ENCODE results near the gene RUSC1. TPM values are rescaled to one million over a fixed set of nuclear protein-coding genes. Genes with fewer than 3 reads are reported as not detected.

Gene RUSC1
- total and polyA plus RNA-seq, 2 donors (not counting 1 experiment from before 2014, with no cell fraction given) = 19.3 to 20.3 TPM

DNA sequence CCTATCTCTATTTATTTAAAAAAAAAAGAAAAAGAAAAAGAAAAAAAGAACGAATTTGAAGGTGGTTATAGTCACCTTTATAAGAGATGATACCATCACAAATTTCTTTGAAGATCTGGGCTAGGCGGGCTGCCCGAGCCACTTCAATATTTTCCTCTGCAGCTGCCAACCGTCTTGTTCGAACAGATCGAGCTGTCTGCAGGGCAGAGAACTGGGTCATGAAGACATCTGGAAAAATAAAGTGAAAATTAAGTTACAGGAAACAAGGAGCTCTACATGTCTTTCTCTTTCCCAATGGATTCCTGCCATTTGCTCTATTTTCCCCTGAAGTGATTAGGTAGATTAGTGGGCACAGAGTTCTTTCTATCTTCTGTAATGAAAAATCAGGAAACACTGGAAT, 31.9 kb downstream of the RUSC1 start:
- Mint-ChIP-seq H3K4me3 (no peak overlapping the region), H3K4me1 (no peaks in the 10 kb centered on the region), H3K9me3 (ENCODE audit: insufficient read depth) (no peaks in the 10 kb centered on the region), H3K27ac (no peak overlapping the region), H3K27me3 (no peaks in the 10 kb centered on the region)
- Histone ChIP-seq H3K27me3 (replicated peaks in 1 of 4; ENCODE audit: control extremely low read depth in 1 of 4, control insufficient read depth in 3 of 4, insufficient read depth in 4 of 4, low read length in 3 of 4) (no peaks in the 10 kb centered on the region), H3K27ac (ENCODE audit: low read length in 2 of 2) (no peak overlapping the region), H3K4me2 (replicated peaks; ENCODE audit: low read depth, low read length, poor library complexity, severe bottlenecking) (no peak overlapping the region), H3K79me2 (ENCODE audit: control insufficient read depth, insufficient read depth, low read length) (no peaks in the 10 kb centered on the region), H3K4me1 (ENCODE audit: control insufficient read depth in 2 of 2, insufficient read depth in 2 of 2, low read length in 2 of 2) (no peaks in the 10 kb centered on the region), H3K9me3 (ENCODE audit: control extremely low read depth in 1 of 3, control insufficient read depth in 2 of 3, insufficient read depth in 1 of 3, low read length in 2 of 3) (no peaks in the 10 kb centered on the region), H3K9ac (ENCODE audit: low read length) (no peak overlapping the region), H2AFZ (ENCODE audit: insufficient read depth, low read depth, low read length, poor library complexity, severe bottlenecking) (no peak overlapping the region), H3K36me3 (replicated peaks in 1 of 2; ENCODE audit: control extremely low read depth in 1 of 2, control insufficient read depth in 1 of 2, extremely low read depth in 1 of 2, insufficient read depth in 2 of 2, low read length in 1 of 2) (peaks cover 11 to 76% of the 10 kb centered on the region in 2 experiments), H3K4me3 (ENCODE audit: control extremely low read depth in 1 of 5, extremely low read depth in 1 of 5, insufficient read depth in 1 of 5, low read depth in 2 of 5, low read length in 4 of 5) (no peak overlapping the region), H4K20me1 (ENCODE audit: control insufficient read depth, insufficient read depth, low read length, poor library complexity, severe bottlenecking) (no peaks in the 10 kb centered on the region)
- no CpG with 5 or more reads among the region's 6 CpGs for WGBS (ENCODE audit: insufficient coverage)
- no peak for ATAC-seq (ENCODE audit: low read depth)
- ChIA-PET POLR2A (no interaction called here), CTCF (interaction anchor here (0.6 to 1.2 kb wide), 3 partner anchors 28 to 203 kb away, joined by 3 to 4 read pairs (median 3); no protein-coding TSS in a partner anchor)
- DNase-seq = no peak
- no peak for TF ChIP-seq EZH2 (IDR thresholded peaks at IDR 0.05; ENCODE audit: borderline replicate concordance, insufficient read depth, low read depth, low read length, poor library complexity, severe bottlenecking)
- TF ChIP-seq, protein P1, sequence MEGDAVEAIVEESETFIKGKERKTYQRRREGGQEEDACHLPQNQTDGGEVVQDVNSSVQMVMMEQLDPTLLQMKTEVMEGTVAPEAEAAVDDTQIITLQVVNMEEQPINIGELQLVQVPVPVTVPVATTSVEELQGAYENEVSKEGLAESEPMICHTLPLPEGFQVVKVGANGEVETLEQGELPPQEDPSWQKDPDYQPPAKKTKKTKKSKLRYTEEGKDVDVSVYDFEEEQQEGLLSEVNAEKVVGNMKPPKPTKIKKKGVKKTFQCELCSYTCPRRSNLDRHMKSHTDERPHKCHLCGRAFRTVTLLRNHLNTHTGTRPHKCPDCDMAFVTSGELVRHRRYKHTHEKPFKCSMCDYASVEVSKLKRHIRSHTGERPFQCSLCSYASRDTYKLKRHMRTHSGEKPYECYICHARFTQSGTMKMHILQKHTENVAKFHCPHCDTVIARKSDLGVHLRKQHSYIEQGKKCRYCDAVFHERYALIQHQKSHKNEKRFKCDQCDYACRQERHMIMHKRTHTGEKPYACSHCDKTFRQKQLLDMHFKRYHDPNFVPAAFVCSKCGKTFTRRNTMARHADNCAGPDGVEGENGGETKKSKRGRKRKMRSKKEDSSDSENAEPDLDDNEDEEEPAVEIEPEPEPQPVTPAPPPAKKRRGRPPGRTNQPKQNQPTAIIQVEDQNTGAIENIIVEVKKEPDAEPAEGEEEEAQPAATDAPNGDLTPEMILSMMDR (IDR thresholded peaks at IDR 0.05) = no peak
- intact Hi-C loops (cut with micrococcal nuclease) = no loop called here

DNA sequence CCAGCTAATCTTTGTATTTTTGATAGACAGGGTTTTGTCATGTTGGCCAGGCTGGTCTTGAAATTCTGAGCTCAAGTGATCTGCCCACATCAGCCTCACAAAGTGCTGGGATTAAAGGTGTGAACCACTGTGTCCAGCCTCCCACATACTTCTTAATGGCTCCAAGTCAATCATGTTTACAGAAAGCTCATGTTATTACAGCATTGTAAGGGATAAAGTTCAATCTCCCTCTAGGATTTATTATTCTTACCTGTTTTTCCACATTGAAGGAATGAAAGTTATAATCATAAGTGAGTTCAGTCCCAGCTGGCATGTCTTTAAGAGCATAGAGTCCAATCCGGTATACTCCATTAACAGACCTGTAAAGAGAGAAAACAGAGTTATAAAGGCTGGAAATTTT, 39.4 kb downstream of the RUSC1 start:
- Histone ChIP-seq H3K36me3 (replicated peaks in 1 of 2; ENCODE audit: control extremely low read depth in 1 of 2, control insufficient read depth in 1 of 2, extremely low read depth in 1 of 2, insufficient read depth in 2 of 2, low read length in 1 of 2) (peaks cover 6 to 54% of the 10 kb centered on the region in 2 experiments), H3K9ac (ENCODE audit: low read length) (no peak overlapping the region), H3K4me2 (replicated peaks; ENCODE audit: low read depth, low read length, poor library complexity, severe bottlenecking) (no peak overlapping the region), H2AFZ (ENCODE audit: insufficient read depth, low read depth, low read length, poor library complexity, severe bottlenecking) (no peak overlapping the region), H3K27me3 (replicated peaks in 1 of 4; ENCODE audit: control extremely low read depth in 1 of 4, control insufficient read depth in 3 of 4, insufficient read depth in 4 of 4, low read length in 3 of 4) (no peaks in the 10 kb centered on the region), H3K9me3 (ENCODE audit: control extremely low read depth in 1 of 3, control insufficient read depth in 2 of 3, insufficient read depth in 1 of 3, low read length in 2 of 3) (no peaks in the 10 kb centered on the region), H4K20me1 (ENCODE audit: control insufficient read depth, insufficient read depth, low read length, poor library complexity, severe bottlenecking) (no peaks in the 10 kb centered on the region), H3K4me3 (ENCODE audit: control extremely low read depth in 1 of 5, extremely low read depth in 1 of 5, insufficient read depth in 1 of 5, low read depth in 2 of 5, low read length in 4 of 5) (no peak overlapping the region), H3K27ac (ENCODE audit: low read length in 2 of 2) (no peak overlapping the region), H3K4me1 (ENCODE audit: control insufficient read depth in 2 of 2, insufficient read depth in 2 of 2, low read length in 2 of 2) (no peaks in the 10 kb centered on the region), H3K79me2 (ENCODE audit: control insufficient read depth, insufficient read depth, low read length) (no peaks in the 10 kb centered on the region)
- ChIA-PET POLR2A (no interaction called here), CTCF (no interaction called here)
- WGBS (ENCODE audit: insufficient coverage) = no CpG with 5 or more reads among the region's 1 CpG
- TF ChIP-seq, protein P1 (IDR thresholded peaks at IDR 0.05) = no peak
- no peak for TF ChIP-seq EZH2 (IDR thresholded peaks at IDR 0.05; ENCODE audit: borderline replicate concordance, insufficient read depth, low read depth, low read length, poor library complexity, severe bottlenecking)
- intact Hi-C loops (cut with micrococcal nuclease) = loop anchor here (10.0 kb wide), 1 partner anchor 145 kb away; no protein-coding TSS in a partner anchor
- Mint-ChIP-seq H3K27ac (no peak overlapping the region), H3K4me1 (no peaks in the 10 kb centered on the region), H3K27me3 (no peaks in the 10 kb centered on the region), H3K9me3 (ENCODE audit: insufficient read depth) (no peaks in the 10 kb centered on the region), H3K4me3 (no peak overlapping the region)
- ATAC-seq (ENCODE audit: low read depth) (no peak), DNase-seq (no peak)
